Testis (tissue), 2 donors: ENCODE data around the gene PPP1R12B.
"Not testable (repeated sequence)": the region's sequence is repeated elsewhere in the genome, so short reads cannot be mapped to it uniquely, and the experiment has no call there.

Experiments
- CTCF ChIP-seq, 3 experiments: fragments of 450-650 bp in 2 of 3; fragments of 200-600 bp in 1 of 3; sonication (generic) in 1 of 3; IDR thresholded peaks; one replicate each; pipeline ENCODE4 v1.5.1; 2016 to 2019; ENCODE audit warnings: antibody characterized with exemption in 3 of 3, mild to moderate bottlenecking in 2 of 3, moderate library complexity in 1 of 3
- POLR2A ChIP-seq: fragments of 450-650 bp; IDR thresholded peaks from one replicate; pipeline ENCODE4 v1.6.1; 2017; ENCODE audit warnings: antibody characterized with exemption, mild to moderate bottlenecking, moderate library complexity

DNA sequence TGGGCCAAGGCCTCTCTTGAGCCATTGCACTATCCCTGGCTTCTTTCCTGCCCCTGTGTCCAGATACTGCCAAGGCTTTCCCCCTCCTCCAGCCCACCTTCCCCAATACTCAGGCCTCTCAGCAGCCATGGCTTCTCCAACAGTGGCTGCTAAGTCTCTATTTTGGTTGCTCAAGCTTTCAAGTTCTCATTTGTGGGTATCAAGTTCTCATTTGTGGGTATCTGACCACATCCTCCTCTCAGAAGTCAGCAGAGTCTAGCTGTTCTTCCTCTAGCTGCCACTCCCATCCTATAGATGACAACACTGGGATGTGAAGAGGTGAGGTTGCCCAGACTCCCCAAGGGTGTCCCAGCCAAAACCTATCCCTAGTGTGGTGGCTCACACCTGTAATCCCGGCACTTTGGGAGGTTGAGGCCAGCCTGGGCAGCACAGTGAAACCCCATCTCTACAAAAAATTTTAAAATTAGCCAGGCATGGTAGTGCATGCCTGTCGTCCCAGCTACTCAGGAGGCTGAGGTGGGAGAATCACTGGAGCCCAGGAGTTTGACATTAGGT is 280.8 kb downstream of the PPP1R12B start:
- TF ChIP-seq CTCF (IDR thresholded peaks at IDR 0.05); POLR2A: not testable (repeated sequence)
